NCI-H345 treated with DMSO at 0.1 percent for 48 hours (cell line): ENCODE results near the gene C1QC.

Experiments
- DNase-seq: peaks from one replicate; lab custom pipeline; 2025; ENCODE audit not compliant: unreplicated experiment; lab: John Stamatoyannopoulos, UW

The C1QC gene

GRCh38 chr1:22643381-22643780 lies at the start of gene C1QC:
Gene C1QC (plus strand): TSS chr1:22643633. CDS start chr1:22644024, 391 bp downstream.
- DNase-seq, result no peak

GRCh38 chr1:22594396-22594795 lies 49.0 kb upstream of the C1QC start:
- DNase-seq, result no peak

- DNase-seq, result no peak
These were observed 48.3 kb upstream of the C1QC start for GRCh38 chr1:22595108-22595507.

- no peak for DNase-seq
These were observed 46.0 kb upstream of the C1QC start for GRCh38 chr1:22597301-22597965.

- no peak for DNase-seq
These were observed 45.4 kb upstream of the C1QC start for GRCh38 chr1:22597996-22598395.

- DNase-seq, result no peak
These were observed 44.7 kb upstream of the C1QC start for GRCh38 chr1:22598736-22599135.

GRCh38 chr1:22600071-22600816 lies 43.2 kb upstream of the C1QC start:
- no peak for DNase-seq

- no peak for DNase-seq
These were observed 42.4 kb upstream of the C1QC start for GRCh38 chr1:22600817-22601605.

GRCh38 chr1:22601610-22602009 lies 41.8 kb upstream of the C1QC start:
- DNase-seq, result no peak

- DNase-seq, result no peak
These were observed 41.2 kb upstream of the C1QC start for GRCh38 chr1:22602060-22602740.

GRCh38 chr1:22606161-22606560 lies 37.3 kb upstream of the C1QC start:
- DNase-seq, result no peak

- DNase-seq, result no peak
These were observed 36.3 kb upstream of the C1QC start for GRCh38 chr1:22607154-22607553.

GRCh38 chr1:22608361-22608760 lies 35.1 kb upstream of the C1QC start:
- no peak for DNase-seq

- no peak for DNase-seq
These were observed 34.1 kb upstream of the C1QC start for GRCh38 chr1:22609291-22609690.

- DNase-seq, result no peak
These were observed 31.9 kb upstream of the C1QC start for GRCh38 chr1:22611530-22611947.

- DNase-seq, result peak; percentile 42
These were observed 30.5 kb upstream of the C1QC start for GRCh38 chr1:22612671-22613571.

- DNase-seq, result no peak
These were observed 29.9 kb upstream of the C1QC start for GRCh38 chr1:22613572-22613918.

- no peak for DNase-seq
These were observed 29.5 kb upstream of the C1QC start for GRCh38 chr1:22613951-22614350.

GRCh38 chr1:22615886-22616285 lies 27.5 kb upstream of the C1QC start:
- no peak for DNase-seq

- DNase-seq, result no peak
These were observed 26.9 kb upstream of the C1QC start for GRCh38 chr1:22616571-22616970.
